SIG-M5 treated with dmso at 0.1 percent for 504 hours (cell line): ENCODE results near the gene ZEB2.

Source experiments
- DNase-seq: peaks from one replicate; lab custom pipeline; 2025; ENCODE audit not compliant: unreplicated experiment; lab: John Stamatoyannopoulos, UW

Gene ZEB2

DNA sequence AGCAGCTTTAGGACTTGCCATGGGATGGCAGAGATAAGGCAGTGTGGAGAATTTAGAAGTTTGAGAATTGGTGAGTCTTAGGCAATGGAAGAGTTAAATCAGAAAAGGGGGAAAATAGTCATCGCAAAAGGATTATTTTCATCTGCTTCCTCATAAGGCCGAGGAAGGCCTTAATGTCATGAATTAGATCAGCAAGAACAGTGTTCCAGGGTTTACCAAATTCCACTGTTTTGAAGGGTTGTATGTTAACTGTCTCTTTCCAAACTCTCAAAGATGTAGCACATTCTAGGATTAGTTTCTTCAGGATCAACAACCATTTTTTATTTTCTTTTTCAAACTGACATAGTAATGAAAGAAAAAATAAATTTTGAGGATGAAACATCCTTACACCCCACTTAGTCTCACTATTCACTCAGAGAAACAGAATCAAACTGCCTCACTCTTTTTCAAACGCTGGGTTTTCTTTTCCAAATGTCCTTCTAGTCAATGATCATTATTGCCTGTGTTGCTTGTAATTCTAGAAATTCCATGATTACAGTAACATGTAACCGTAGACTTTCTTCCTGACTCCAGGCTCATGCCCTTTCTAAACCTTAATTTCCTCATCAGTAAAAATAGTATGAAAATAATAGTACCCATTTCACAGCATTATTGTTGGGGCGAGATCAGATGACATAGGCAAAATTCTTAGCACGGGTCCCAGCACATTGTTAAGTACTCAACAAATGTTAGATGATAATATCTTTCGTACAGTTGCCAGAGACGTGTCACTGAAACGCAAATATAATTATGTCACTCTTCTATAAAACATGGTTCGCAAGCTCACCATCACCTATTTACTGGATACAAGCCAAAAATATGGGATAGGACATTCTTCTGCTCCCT lies 23.6 kb downstream of the ZEB2 start:
- DNase-seq = no peak

- no peak for DNase-seq
These were observed 24.5 kb downstream of the ZEB2 start for GRCh38 chr2:144495227-144496091.

GRCh38 chr2:144493027-144493809 lies 26.7 kb downstream of the ZEB2 start:
- DNase-seq = peak; percentile 89

- no peak for DNase-seq
These were observed 29.1 kb downstream of the ZEB2 start for GRCh38 chr2:144490857-144491256.

- no peak for DNase-seq
These were observed 29.9 kb downstream of the ZEB2 start for GRCh38 chr2:144490017-144490416.

DNA sequence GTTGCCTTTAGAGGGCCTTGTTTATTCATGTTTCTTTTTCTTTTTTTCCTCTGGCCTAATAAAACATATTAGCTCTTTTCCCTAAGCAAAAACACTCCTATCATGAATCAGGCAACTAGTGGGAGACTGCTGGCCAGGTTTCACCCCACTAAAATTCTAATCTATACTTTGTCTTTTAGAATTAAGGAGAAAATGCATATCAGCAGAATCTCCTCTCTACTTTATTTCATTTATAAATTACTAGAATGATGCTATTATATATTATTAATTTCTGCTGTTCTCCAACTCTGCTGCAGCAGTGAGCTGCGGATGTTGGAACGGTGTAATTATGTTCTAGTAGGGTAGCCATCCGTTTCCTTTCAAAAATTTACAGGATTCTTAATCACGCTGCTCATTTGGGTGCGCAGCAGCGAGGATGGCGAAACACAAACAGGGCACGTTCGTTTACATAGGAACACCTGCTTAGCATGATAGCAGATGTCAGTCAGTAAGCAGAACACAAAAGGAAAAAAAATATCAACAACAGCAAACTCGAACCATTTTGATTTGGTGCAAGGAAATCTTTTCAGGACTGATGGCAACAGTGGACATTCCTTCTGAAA lies 30.5 kb downstream of the ZEB2 start:
- DNase-seq = no peak

DNA sequence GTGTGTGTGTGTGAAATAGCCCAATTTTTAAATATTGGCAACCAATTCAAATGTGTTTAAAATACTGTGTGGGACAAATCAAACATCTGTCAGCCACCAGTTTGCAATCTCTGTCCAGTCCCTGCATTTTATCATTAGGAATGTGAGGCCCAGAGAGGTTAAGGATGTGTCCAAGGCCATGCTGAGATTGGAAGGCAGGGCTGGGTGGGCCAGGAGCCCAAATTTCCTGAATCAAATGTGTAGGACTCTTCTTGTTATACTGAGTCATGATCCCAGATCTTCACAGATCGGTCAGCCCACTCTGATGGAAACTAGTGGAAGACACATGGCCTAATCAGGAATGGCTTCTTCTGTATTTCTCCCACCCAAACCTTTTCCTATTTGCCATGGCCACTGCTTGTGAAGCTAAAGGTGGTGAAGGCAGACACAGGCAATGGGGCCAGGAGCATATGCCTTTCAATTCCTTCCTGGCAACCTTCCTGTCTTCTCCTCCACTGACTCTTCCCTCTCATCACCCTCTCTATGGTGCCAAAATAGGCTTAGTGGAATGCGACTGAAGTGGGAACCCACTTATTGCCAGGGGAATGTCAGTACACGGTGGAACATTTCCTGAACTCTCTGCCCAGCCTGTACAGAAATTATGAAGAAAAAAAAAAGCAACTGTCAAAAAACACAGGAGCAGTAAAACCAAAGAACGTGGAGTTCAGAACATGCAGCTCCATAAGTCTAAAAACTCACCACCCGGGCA lies 35.5 kb downstream of the ZEB2 start:
- DNase-seq = no peak

DNA sequence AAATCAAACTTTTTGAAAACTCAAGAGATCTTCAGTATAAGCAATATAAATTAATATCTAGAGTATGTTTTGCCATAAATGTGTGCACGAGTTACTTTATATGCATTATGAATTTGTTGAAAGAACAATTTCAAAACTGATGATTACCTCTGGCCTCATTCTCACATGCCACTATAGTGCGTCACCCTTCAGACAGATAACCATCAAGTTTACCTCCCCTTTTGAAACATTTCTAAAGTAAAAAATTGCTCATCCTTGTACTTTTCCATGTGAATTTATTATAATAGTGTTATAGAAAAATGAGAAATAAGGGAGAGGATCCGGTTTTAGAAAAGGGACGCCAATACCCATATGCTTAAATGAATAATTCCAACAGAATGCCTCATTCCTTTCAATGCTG lies 38.3 kb downstream of the ZEB2 start:
- no peak for DNase-seq

GRCh38 chr2:144481109-144481508 lies 38.8 kb downstream of the ZEB2 start:
- no peak for DNase-seq

DNA sequence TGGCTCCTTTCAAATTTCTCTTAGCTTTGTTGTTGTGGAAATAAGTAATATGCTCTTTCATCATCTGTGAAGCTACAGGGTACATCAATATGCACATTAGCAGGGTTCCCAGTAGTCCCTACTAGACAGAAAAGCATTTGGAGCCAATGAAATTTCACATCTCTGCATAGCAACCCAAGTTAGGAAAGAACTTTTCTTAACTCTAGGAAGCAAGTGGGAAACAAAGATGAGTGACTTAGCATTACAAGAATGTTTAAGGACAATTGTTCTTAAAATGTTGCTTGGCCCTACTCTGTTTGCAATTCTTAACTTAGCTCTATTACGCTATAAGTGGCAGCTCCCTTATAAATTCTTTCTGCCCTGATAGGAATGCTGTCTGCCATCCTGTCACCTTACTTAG lies 39.6 kb downstream of the ZEB2 start:
- no peak for DNase-seq

GRCh38 chr2:144479659-144480058 lies 40.3 kb downstream of the ZEB2 start:
- no peak for DNase-seq

DNA sequence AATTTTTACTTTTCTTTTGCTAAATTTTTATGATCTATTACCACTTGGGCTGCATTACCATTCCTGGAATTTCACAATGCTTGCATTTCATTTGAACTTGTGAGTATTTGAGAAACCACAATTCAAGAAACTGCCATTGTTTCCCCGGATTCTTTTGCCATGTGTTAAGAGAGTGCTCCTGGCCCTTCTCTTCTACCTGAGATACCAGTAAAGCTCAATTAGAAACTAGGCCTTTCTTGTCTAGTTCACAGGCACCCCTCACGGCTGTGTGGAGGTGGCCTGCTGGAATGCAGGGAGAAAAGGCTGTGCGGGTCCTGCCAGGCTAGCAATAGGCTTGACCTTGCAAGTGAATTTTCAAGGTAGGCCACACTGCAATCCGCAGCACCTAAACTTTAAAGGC lies 40.8 kb downstream of the ZEB2 start:
- DNase-seq = no peak

GRCh38 chr2:144477957-144478311 lies 42.0 kb downstream of the ZEB2 start:
- DNase-seq = no peak

GRCh38 chr2:144477281-144477956 lies 42.5 kb downstream of the ZEB2 start:
- no peak for DNase-seq

DNA sequence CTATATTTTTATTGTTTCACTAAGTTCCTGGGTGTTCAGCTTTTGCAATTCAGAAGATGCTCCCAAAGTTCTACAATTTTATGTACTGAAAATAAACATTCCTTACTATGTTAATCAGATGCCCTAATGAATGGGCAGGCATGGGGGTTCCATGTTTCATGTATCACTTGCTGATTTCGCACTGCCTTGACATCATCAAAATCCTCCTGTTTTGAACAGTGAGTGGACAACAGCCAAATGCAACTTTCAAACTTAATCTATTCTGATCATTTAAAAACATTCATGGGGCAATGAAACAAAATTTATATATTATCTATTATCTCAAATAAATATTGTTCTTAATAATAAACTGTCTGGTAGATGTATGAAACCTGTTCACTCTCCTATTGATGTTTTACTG lies 43.2 kb downstream of the ZEB2 start:
- no peak for DNase-seq

GRCh38 chr2:144475569-144476275 lies 44.2 kb downstream of the ZEB2 start:
- no peak for DNase-seq

- no peak for DNase-seq
These were observed 44.9 kb downstream of the ZEB2 start for GRCh38 chr2:144475044-144475443.

GRCh38 chr2:144474017-144474416 lies 45.9 kb downstream of the ZEB2 start:
- no peak for DNase-seq

DNA sequence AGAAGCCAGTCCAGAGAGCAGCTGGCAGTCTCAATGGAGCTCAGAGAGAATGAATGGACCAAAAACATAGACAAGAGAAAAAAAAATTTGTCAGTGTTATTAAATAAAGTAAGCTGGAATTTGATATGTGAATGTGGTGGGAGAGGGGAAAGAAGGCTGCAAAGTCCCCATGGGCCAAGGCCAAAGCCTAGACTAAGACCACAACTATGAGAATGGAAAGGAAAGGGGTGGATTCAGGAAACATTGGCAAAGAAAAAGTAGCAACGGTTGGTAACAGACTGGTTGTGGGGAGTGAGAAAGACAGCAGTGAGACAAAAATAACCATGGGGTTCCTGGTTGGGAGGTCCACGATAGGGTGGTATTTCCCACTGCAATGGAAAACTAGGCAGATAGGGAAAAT lies 47.0 kb downstream of the ZEB2 start:
- DNase-seq = no peak
